ENCODE measurements around the gene HLA-DRA. TPM values are rescaled to one million over a fixed set of nuclear protein-coding genes. Genes with fewer than 3 reads are reported as not detected.

Gene HLA-DRA
- total and polyA plus RNA-seq, 2 experiments from 2014 or later: 6.9 to 7.7 TPM

DNA sequence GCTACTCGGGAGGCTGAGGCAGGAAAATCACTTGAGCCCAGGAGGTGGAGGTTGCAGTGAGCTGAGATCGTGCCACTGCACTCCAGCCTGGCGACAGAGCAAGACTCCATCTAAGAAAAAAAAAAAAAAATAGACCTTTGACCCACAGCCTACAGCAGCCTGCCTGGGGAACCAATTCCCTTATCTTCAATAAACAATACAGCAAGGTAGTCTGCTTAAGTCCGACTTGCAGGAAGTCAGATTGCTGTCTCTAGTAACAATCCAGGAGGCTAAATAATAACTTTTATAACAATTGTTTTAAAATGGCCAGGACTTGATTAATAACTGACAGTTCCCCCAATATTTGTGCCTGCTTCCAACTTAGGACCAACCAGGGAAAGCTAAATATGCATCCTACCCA is 13.3 kb upstream of the HLA-DRA start:
- Mint-ChIP-seq H3K27me3 (ENCODE audit: insufficient read depth, low read depth, poor library complexity) (no peaks in the 10 kb centered on the region), H3K36me3 (ENCODE audit: low read depth) (no peaks in the 10 kb centered on the region)

DNA sequence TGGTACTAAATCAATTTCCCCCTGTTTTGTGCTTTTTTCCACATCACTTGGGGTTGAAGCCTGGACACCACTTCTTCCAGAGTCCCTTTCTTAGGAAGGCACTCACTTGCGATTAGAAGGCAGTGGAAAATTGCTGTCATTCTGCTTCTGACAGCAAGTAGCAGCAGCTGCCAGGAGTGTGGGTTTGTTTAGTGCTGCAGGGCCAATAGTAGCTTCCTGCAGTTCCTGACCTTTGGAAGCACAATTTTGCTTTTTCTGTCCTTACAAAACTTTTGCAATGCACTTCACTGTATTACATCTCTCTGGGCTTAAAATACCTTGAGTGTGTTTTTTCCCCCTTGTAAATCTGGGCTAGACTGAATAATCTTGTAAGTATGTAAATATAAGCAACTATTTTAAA is 12.5 kb upstream of the HLA-DRA start:
- no peak for DNase-seq (ENCODE audit: low spot score)
- Mint-ChIP-seq H3K27ac (no peak overlapping the region), H3K4me3 (no peak overlapping the region), H3K27me3 (ENCODE audit: insufficient read depth, low read depth, poor library complexity) (no peaks in the 10 kb centered on the region), H3K36me3 (ENCODE audit: low read depth) (no peaks in the 10 kb centered on the region), H3K9me3 (no peaks in the 10 kb centered on the region), H3K4me1 (no peaks in the 10 kb centered on the region)
- ATAC-seq: no peak
- Histone ChIP-seq H4K20me1 (replicated peaks; ENCODE audit: insufficient read depth) (no peaks in the 10 kb centered on the region), H3K9me2 (ENCODE audit: insufficient read depth) (peaks cover 8% of the 10 kb centered on the region), H3K4me3 (no peak overlapping the region), H3K4me2 (no peak overlapping the region), H3K27ac (ENCODE audit: low read depth) (no peak overlapping the region), H3K27me3 (ENCODE audit: insufficient read depth) (no peaks in the 10 kb centered on the region), H3K4me1 (ENCODE audit: insufficient read depth) (no peaks in the 10 kb centered on the region), H3K36me3 (ENCODE audit: insufficient read depth) (no peaks in the 10 kb centered on the region), H2AFZ (peak overlapping the region; percentile 32; the same call in 1 of the 2 replicates), H3F3A (replicated peaks; ENCODE audit: low read depth) (no peaks in the 10 kb centered on the region), H3K79me2 (replicated peaks; ENCODE audit: insufficient read depth) (no peaks in the 10 kb centered on the region)
- TF ChIP-seq, protein P1, sequence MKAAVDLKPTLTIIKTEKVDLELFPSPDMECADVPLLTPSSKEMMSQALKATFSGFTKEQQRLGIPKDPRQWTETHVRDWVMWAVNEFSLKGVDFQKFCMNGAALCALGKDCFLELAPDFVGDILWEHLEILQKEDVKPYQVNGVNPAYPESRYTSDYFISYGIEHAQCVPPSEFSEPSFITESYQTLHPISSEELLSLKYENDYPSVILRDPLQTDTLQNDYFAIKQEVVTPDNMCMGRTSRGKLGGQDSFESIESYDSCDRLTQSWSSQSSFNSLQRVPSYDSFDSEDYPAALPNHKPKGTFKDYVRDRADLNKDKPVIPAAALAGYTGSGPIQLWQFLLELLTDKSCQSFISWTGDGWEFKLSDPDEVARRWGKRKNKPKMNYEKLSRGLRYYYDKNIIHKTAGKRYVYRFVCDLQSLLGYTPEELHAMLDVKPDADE (IDR thresholded peaks at IDR 0.05): no peak
- TF ChIP-seq EZH2 (IDR thresholded peaks at IDR 0.05; ENCODE audit: low read depth, unreplicated experiment) (no peak), EZH2phosphoT487 (IDR thresholded peaks at IDR 0.05; ENCODE audit: unreplicated experiment) (no peak)

More for the DNA sequence above, 13.3 kb upstream of the HLA-DRA start:
- Histone ChIP-seq H3K27ac (ENCODE audit: low read depth) (no peak overlapping the region), H3F3A (replicated peaks; ENCODE audit: low read depth) (no peaks in the 10 kb centered on the region), H3K27me3 (ENCODE audit: insufficient read depth) (no peaks in the 10 kb centered on the region), H3K36me3 (ENCODE audit: insufficient read depth) (no peaks in the 10 kb centered on the region), H2AFZ (no peak overlapping the region), H4K20me1 (replicated peaks; ENCODE audit: insufficient read depth) (no peaks in the 10 kb centered on the region), H3K79me2 (replicated peaks; ENCODE audit: insufficient read depth) (no peaks in the 10 kb centered on the region), H3K4me1 (ENCODE audit: insufficient read depth) (no peaks in the 10 kb centered on the region), H3K9me2 (ENCODE audit: insufficient read depth) (peaks cover 8% of the 10 kb centered on the region), H3K4me3 (no peak overlapping the region), H3K4me2 (no peak overlapping the region)
- no peak overlapping the region for H3K4me3 Mint-ChIP-seq
- no peaks in the 10 kb centered on the region for H3K9me3 Mint-ChIP-seq
- ATAC-seq: no peak
- H3K4me1 Mint-ChIP-seq: no peaks in the 10 kb centered on the region
- TF ChIP-seq NANOG (IDR thresholded peaks at IDR 0.05; ENCODE audit: borderline replicate concordance) (no peak), EZH2phosphoT487 (IDR thresholded peaks at IDR 0.05; ENCODE audit: unreplicated experiment) (no peak), JUNB (IDR thresholded peaks at IDR 0.05; ENCODE audit: unreplicated experiment) (no peak), STAT1 (IDR thresholded peaks at IDR 0.05; ENCODE audit: unreplicated experiment) (no peak)
- TF ChIP-seq, protein P2, sequence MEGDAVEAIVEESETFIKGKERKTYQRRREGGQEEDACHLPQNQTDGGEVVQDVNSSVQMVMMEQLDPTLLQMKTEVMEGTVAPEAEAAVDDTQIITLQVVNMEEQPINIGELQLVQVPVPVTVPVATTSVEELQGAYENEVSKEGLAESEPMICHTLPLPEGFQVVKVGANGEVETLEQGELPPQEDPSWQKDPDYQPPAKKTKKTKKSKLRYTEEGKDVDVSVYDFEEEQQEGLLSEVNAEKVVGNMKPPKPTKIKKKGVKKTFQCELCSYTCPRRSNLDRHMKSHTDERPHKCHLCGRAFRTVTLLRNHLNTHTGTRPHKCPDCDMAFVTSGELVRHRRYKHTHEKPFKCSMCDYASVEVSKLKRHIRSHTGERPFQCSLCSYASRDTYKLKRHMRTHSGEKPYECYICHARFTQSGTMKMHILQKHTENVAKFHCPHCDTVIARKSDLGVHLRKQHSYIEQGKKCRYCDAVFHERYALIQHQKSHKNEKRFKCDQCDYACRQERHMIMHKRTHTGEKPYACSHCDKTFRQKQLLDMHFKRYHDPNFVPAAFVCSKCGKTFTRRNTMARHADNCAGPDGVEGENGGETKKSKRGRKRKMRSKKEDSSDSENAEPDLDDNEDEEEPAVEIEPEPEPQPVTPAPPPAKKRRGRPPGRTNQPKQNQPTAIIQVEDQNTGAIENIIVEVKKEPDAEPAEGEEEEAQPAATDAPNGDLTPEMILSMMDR (conservative IDR thresholded peaks at IDR 0.05; ENCODE audit: low read depth in 2 of 2): no peak
- DNase-seq (ENCODE audit: low spot score): no peak
- H3K27ac Mint-ChIP-seq: no peak overlapping the region

DNA sequence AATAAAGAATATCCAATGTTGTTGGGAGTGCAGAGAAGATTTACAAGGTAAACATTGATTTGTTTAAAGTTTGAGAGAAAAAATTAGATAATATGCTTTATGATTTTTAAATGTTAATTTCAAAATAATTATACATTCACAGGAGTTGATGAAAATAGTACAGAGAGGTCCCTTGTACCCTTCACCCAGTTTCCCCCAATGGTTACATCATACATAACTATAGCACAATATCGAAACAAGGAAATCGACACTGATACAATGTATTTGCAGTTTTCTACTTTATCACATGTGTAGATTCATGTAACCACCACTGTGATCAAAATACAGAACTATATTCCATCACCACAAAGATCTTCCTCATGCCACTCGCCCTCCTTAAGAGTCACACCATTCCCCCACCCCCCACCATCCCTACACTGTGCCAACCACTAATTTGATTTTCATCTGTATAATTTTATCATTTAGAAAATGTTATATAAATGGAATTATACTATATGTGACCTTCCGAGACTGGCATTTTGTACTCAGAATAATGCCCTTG is 11.7 kb upstream of the HLA-DRA start:
- Histone ChIP-seq H3K27me3 (ENCODE audit: insufficient read depth) (no peaks in the 10 kb centered on the region), H3K27ac (ENCODE audit: low read depth) (no peak overlapping the region), H3K36me3 (ENCODE audit: insufficient read depth) (no peaks in the 10 kb centered on the region), H3F3A (replicated peaks; ENCODE audit: low read depth) (no peaks in the 10 kb centered on the region), H3K79me2 (replicated peaks; ENCODE audit: insufficient read depth) (no peaks in the 10 kb centered on the region), H3K4me2 (no peak overlapping the region), H2AFZ (no peak overlapping the region), H4K20me1 (replicated peaks; ENCODE audit: insufficient read depth) (no peaks in the 10 kb centered on the region), H3K4me1 (ENCODE audit: insufficient read depth) (no peaks in the 10 kb centered on the region), H3K9me2 (ENCODE audit: insufficient read depth) (peaks cover 8% of the 10 kb centered on the region), H3K4me3 (no peak overlapping the region)
- Mint-ChIP-seq H3K9me3 (no peaks in the 10 kb centered on the region), H3K36me3 (ENCODE audit: low read depth) (no peaks in the 10 kb centered on the region), H3K27me3 (ENCODE audit: insufficient read depth, low read depth, poor library complexity) (no peaks in the 10 kb centered on the region), H3K4me1 (no peaks in the 10 kb centered on the region), H3K27ac (no peak overlapping the region), H3K4me3 (no peak overlapping the region)
- DNase-seq (ENCODE audit: low spot score): no peak
- no peak for ATAC-seq
- TF ChIP-seq CREB1 (CRISPR knock-in tag; IDR thresholded peaks at IDR 0.05; ENCODE audit: low read depth) (no peak), EZH2phosphoT487 (IDR thresholded peaks at IDR 0.05; ENCODE audit: unreplicated experiment) (no peak)

Measured in GM23338 (cell line).